ENCODE measurements around the gene GALNS. TPM values are rescaled to one million over a fixed set of nuclear protein-coding genes. Genes with fewer than 3 reads are reported as not detected.

The GALNS gene
- total and polyA plus RNA-seq, 2 experiments from 2014 or later, result 19.6 to 53.5 TPM

DNA sequence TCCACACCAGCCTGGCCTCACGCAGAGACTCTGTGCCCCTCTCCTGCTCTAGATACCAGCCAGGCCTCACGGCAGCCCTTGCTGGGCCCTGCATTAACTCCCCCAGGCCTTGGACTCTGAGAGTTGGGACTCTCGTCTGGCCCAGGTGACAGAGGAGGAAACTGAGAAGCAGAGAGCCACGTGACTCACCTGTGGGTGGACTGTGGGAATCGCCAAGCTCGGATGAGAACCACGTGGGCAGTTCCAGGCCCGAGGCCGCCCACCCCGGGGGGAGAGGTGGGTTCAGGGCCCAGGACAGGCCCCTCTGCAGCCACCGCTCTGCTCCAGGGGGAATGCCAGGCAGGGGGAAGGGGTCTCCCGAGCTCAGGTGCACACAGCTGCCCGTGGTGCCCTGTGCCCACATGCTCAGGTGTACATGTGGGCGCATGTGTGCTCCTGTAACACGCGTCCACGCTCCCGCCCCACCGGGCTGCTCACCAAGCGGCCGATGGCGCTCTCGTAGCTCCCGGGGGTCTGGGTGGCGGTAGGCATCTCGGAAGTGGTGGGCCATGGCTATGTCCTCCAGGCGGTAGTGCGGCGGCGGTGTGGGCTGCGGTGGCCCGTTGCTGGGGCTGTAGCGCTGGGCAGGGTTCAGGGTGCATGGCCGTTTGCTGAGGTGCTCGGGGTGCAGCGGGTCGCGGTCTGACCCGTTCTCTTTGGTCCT is 28.0 kb upstream of the GALNS start:
- DNase-seq (ENCODE audit: low spot score), result no peak
- Histone ChIP-seq H3K4me2 (no peak overlapping the region), H3K9me3 (ENCODE audit: low read depth) (no peaks in the 10 kb centered on the region), H3K27ac (no peak overlapping the region), H3K4me1 (ENCODE audit: insufficient read depth) (peaks cover 15% of the 10 kb centered on the region), H3K36me3 (replicated peaks; ENCODE audit: insufficient read depth, low read depth) (no peaks in the 10 kb centered on the region), H3K79me2 (no peaks in the 10 kb centered on the region), H2AFZ (no peak overlapping the region), H3K27me3 (no peaks in the 10 kb centered on the region), H3K4me3 (no peak overlapping the region), H3K9me2 (replicated peaks; ENCODE audit: insufficient read depth) (no peaks in the 10 kb centered on the region), H4K20me1 (ENCODE audit: insufficient read depth, poor library complexity, severe bottlenecking) (no peaks in the 10 kb centered on the region)
- TF ChIP-seq EZH2phosphoT487 (IDR thresholded peaks at IDR 0.05; ENCODE audit: low read depth, severe bottlenecking, unreplicated experiment), result no peak
- TF ChIP-seq, protein P1, sequence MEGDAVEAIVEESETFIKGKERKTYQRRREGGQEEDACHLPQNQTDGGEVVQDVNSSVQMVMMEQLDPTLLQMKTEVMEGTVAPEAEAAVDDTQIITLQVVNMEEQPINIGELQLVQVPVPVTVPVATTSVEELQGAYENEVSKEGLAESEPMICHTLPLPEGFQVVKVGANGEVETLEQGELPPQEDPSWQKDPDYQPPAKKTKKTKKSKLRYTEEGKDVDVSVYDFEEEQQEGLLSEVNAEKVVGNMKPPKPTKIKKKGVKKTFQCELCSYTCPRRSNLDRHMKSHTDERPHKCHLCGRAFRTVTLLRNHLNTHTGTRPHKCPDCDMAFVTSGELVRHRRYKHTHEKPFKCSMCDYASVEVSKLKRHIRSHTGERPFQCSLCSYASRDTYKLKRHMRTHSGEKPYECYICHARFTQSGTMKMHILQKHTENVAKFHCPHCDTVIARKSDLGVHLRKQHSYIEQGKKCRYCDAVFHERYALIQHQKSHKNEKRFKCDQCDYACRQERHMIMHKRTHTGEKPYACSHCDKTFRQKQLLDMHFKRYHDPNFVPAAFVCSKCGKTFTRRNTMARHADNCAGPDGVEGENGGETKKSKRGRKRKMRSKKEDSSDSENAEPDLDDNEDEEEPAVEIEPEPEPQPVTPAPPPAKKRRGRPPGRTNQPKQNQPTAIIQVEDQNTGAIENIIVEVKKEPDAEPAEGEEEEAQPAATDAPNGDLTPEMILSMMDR (IDR thresholded peaks at IDR 0.05; ENCODE audit: poor library complexity), result no peak
- TF ChIP-seq EZH2 (IDR thresholded peaks at IDR 0.05; ENCODE audit: borderline replicate concordance), result no peak
- 95% methylated on average over 35 of the region's 39 CpGs for WGBS (ENCODE audit: low lambda C conversion rate, missing lambda C conversion rate)

DNA sequence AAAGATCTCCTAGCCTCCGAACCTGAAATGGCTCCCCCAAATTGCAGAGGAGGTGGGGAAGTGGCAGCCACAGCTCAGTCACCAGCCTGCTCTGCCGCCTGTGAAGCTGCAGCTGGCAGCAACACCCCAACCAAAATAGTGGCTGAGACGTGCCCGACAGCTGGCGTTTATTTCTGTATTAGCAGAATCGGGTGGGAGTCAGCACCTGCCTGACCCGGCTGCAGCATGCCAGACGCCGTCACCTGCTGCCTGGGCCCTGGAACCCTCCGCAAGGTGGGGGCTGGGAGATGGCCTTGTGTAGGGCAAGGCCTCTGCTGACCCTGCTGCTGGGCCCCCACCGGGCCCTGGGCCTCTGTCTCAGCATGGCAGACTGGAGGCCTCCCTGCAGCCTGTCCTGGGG is 27.2 kb upstream of the GALNS start:
- H3K79me2 ChIP-seq, result no peaks in the 10 kb centered on the region
- H3K4me2 ChIP-seq, result no peak overlapping the region
- no peaks in the 10 kb centered on the region for H3K36me3 ChIP-seq (replicated peaks; ENCODE audit: insufficient read depth, low read depth)
- H2AFZ ChIP-seq, result no peak overlapping the region
- TF ChIP-seq EZH2 (IDR thresholded peaks at IDR 0.05; ENCODE audit: borderline replicate concordance) (no peak), EZH2phosphoT487 (IDR thresholded peaks at IDR 0.05; ENCODE audit: low read depth, severe bottlenecking, unreplicated experiment) (no peak)
- TF ChIP-seq, protein P1 (IDR thresholded peaks at IDR 0.05; ENCODE audit: poor library complexity), result no peak
- no peak overlapping the region for H3K4me3 ChIP-seq
- no peaks in the 10 kb centered on the region for H3K9me2 ChIP-seq (replicated peaks; ENCODE audit: insufficient read depth)
- no peak for DNase-seq (ENCODE audit: low spot score)
- no peaks in the 10 kb centered on the region for H3K27me3 ChIP-seq
- WGBS (ENCODE audit: low lambda C conversion rate, missing lambda C conversion rate), result 84% methylated on average over 11 of the region's 11 CpGs
- H3K4me1 ChIP-seq (ENCODE audit: insufficient read depth), result peaks cover 15% of the 10 kb centered on the region
- no peaks in the 10 kb centered on the region for H3K9me3 ChIP-seq (ENCODE audit: low read depth)
- H4K20me1 ChIP-seq (ENCODE audit: insufficient read depth, poor library complexity, severe bottlenecking), result no peaks in the 10 kb centered on the region
- H3K27ac ChIP-seq, result no peak overlapping the region

DNA sequence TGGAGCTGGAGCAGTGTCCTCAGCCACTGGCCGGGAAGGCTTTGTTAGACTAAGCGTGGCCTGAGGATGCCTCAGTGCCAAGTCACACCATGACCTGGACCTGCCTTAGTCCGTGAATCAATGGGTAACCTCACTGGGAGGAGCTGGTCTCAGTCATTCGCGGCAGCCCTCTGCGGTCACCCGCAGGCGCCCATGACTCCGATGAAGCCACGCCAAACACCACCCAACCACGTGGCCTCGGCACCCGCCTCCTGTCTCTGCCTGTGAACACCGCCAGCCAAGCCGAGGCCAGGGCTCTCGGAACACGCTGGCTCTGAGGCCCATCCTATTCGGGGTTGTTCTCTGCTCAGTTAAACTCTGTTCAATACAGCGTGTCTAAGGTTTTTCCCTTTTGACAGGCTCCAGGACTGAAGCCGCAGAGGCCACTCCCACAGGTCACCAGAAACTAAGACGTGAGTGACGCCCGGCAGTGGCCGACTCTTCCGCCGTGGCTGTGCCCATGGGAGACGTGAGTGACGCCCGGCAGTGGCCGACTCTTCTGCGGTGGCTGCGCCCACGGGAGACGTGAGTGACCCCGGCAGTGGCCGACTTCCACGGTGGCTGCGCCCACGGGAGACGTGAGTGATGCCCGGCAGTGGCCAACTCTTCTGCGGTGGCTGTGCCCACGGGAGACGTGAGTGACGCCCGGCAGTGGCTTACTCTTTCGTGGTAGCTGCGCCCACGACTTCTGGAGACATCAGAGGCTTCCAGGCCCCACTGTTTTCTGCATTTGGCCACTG is 26.6 kb upstream of the GALNS start:
- 97% methylated on average over 45 of the region's 49 CpGs for WGBS (ENCODE audit: low lambda C conversion rate, missing lambda C conversion rate)
- no peak overlapping the region for H3K4me2 ChIP-seq
- TF ChIP-seq, protein P1 (IDR thresholded peaks at IDR 0.05; ENCODE audit: poor library complexity), result no peak
- TF ChIP-seq EZH2phosphoT487 (IDR thresholded peaks at IDR 0.05; ENCODE audit: low read depth, severe bottlenecking, unreplicated experiment) (no peak), EZH2 (IDR thresholded peaks at IDR 0.05; ENCODE audit: borderline replicate concordance) (no peak)

More for the DNA sequence above, 26.6 kb upstream of the GALNS start:
- no peaks in the 10 kb centered on the region for H3K79me2 ChIP-seq
- no peaks in the 10 kb centered on the region for H3K9me3 ChIP-seq (ENCODE audit: low read depth)
- no peak overlapping the region for H3K27ac ChIP-seq
- no peaks in the 10 kb centered on the region for H4K20me1 ChIP-seq (ENCODE audit: insufficient read depth, poor library complexity, severe bottlenecking)
- H3K9me2 ChIP-seq (replicated peaks; ENCODE audit: insufficient read depth), result no peaks in the 10 kb centered on the region
- H3K4me3 ChIP-seq, result no peak overlapping the region
- no peaks in the 10 kb centered on the region for H3K36me3 ChIP-seq (replicated peaks; ENCODE audit: insufficient read depth, low read depth)
- no peak overlapping the region for H2AFZ ChIP-seq
- H3K4me1 ChIP-seq (ENCODE audit: insufficient read depth), result peaks cover 15% of the 10 kb centered on the region
- DNase-seq (ENCODE audit: low spot score), result no peak
- no peaks in the 10 kb centered on the region for H3K27me3 ChIP-seq
